K562 (cell line): Measurements from ENCODE around the gene AMBRA1. TPM values are rescaled to one million over a fixed set of nuclear protein-coding genes. Genes with fewer than 3 reads are reported as not detected.
A peak's percentile ranks its signal among the peaks of the same experiment; 100 is the strongest.

Experiments used
- ARID2 ChIP-seq: fragments of 450-650 bp; IDR thresholded peaks from 2 replicates; pipeline ENCODE4 v1.6.1; 2017; ENCODE audit warnings: antibody characterized with exemption, mild to moderate bottlenecking
- ASH1L ChIP-seq: fragments of 450-650 bp; IDR thresholded peaks from 2 replicates; pipeline ENCODE4 v1.6.1; 2018; ENCODE audit warnings: borderline replicate concordance, mild to moderate bottlenecking, low read depth; ENCODE audit not compliant: partially characterized antibody
- ATF1 ChIP-seq, 2 experiments: fragments of 450-650 bp in 1 of 2; IDR thresholded peaks; 2 replicates each; pipeline ENCODE4 v1.6.1; 2016; ENCODE audit warnings: missing compliant biosample characterization in 1 of 2, missing genetic modification characterization in 1 of 2
- CBFB ChIP-seq: sonication (generic); formaldehyde crosslinking; IDR thresholded peaks from 2 replicates; pipeline ENCODE4 v1.4.0; 2020; ENCODE audit warnings: mild to moderate bottlenecking, missing genetic modification reagents
- EHMT2 ChIP-seq: fragments of 450-650 bp; IDR thresholded peaks from 2 replicates; pipeline ENCODE4 v1.6.1; 2018; ENCODE audit warnings: antibody characterized with exemption
- ELF1 ChIP-seq: fragments of 200-800 bp; sonication (Bioruptor generic); IDR thresholded peaks from 2 replicates; pipeline ENCODE4 v1.6.1; 2016; ENCODE audit warnings: missing genetic modification characterization, missing compliant biosample characterization
- FOXP1 ChIP-seq: sonication (generic); formaldehyde crosslinking; IDR thresholded peaks from 2 replicates; pipeline ENCODE4 v1.8.0; 2022; ENCODE audit warnings: mild to moderate bottlenecking, missing genetic modification reagents
- FUS ChIP-seq: fragments of 200-400 bp; formaldehyde crosslinking; optimal IDR thresholded peaks from 2 replicates; pipeline ENCODE3; 2017; ENCODE audit warnings: low read depth, low read length
- HDGF ChIP-seq: fragments of 450-650 bp; IDR thresholded peaks from 2 replicates; pipeline ENCODE4 v1.6.1; 2016
- KAT8 ChIP-seq: fragments of 450-650 bp; IDR thresholded peaks from 2 replicates; pipeline ENCODE4 v1.6.1; 2016; ENCODE audit warnings: low read depth, mild to moderate bottlenecking
- KHSRP ChIP-seq: fragments of 450-650 bp; IDR thresholded peaks from 2 replicates; pipeline ENCODE4 v1.6.1; 2017
- MXI1 ChIP-seq: IDR thresholded peaks from 2 replicates; pipeline ENCODE4 v1.6.1; 2011; ENCODE audit warnings: low read depth, mild to moderate bottlenecking, improper control_type of control experiment, low read length
- NR2C1 ChIP-seq, 2 experiments: fragments of 450-650 bp; IDR thresholded peaks; 2 replicates each; pipeline ENCODE4 v1.6.1; 2017; ENCODE audit warnings: mild to moderate bottlenecking in 2 of 2, antibody characterized with exemption in 1 of 2, inconsistent platforms in 1 of 2, missing compliant biosample characterization in 1 of 2, missing genetic modification characterization in 1 of 2
- RAD21 ChIP-seq, 2 experiments: fragments of 250-450 bp in 1 of 2; fragments of 450-650 bp in 1 of 2; sonication (Bioruptor Pico) in 1 of 2; formaldehyde crosslinking in 1 of 2; IDR thresholded peaks in 1 of 2; conservative IDR thresholded peaks in 1 of 2; 2 replicates each; pipeline versions ENCODE4 v1.4.0 to v1.8.0; 2020 to 2022; ENCODE audit warnings: mild to moderate bottlenecking in 2 of 2, moderate library complexity in 1 of 2
- SMC3 ChIP-seq: conservative IDR thresholded peaks from 2 replicates; pipeline ENCODE4 v1.6.1; 2011; ENCODE audit warnings: low read depth, low read length, improper control_type of control experiment; ENCODE audit not compliant: insufficient read depth
- SREBF1 ChIP-seq: fragments of 150-350 bp; IDR thresholded peaks from 2 replicates; pipeline ENCODE4 v1.6.1; 2014; ENCODE audit warnings: antibody characterized with exemption, low read depth, low read length, borderline replicate concordance
- SRF ChIP-seq, 2 experiments: fragments of 250-450, 450-650 bp in 1 of 2; sonication (Bioruptor Pico) in 1 of 2; sonication (generic) in 1 of 2; formaldehyde crosslinking; IDR thresholded peaks; 2 replicates each; pipeline versions ENCODE4 v1.5.0 to v1.5.1; 2020 to 2022; ENCODE audit warnings: mild to moderate bottlenecking in 1 of 2, missing genetic modification reagents in 1 of 2
- ZBTB17 ChIP-seq: fragments of 450-650 bp; formaldehyde crosslinking; IDR thresholded peaks from 2 replicates; pipeline ENCODE4 v1.4.0; 2020; ENCODE audit warnings: mild to moderate bottlenecking
- ZNF134 ChIP-seq: fragments of 250-450 bp; sonication (Bioruptor Pico); conservative IDR thresholded peaks from 2 replicates; pipeline ENCODE4 v1.4.0; 2020
- ZNF23 ChIP-seq: fragments of 250-450 bp; sonication (Bioruptor Pico); IDR thresholded peaks from 2 replicates; pipeline ENCODE4 v1.4.0; 2020; ENCODE audit warnings: mild to moderate bottlenecking
- ZNF444 ChIP-seq: fragments of 250-450 bp; sonication (Bioruptor Pico); IDR thresholded peaks from 2 replicates; pipeline ENCODE4 v1.4.0; 2020; ENCODE audit warnings: mild to moderate bottlenecking, moderate library complexity
- ZNF561 ChIP-seq: fragments of 450-650 bp; formaldehyde crosslinking; conservative IDR thresholded peaks from 2 replicates; pipeline ENCODE4 v1.4.0; 2020; ENCODE audit warnings: mild to moderate bottlenecking, moderate library complexity
- ZNF77 ChIP-seq: fragments of 250-450 bp; sonication (Bioruptor Pico); IDR thresholded peaks from 2 replicates; pipeline ENCODE4 v1.5.0; 2020
- polyA plus RNA-seq, 8 experiments: library from polyadenylated mRNA; depleted of rRNA in 4 of 8; stranded (reverse) in 5 of 8; unstranded in 3 of 8; fragments of >200 nt; fragmentation: Nextera tagmentation in 2 of 8; fragmentation: Illumina TruSeq in 1 of 8; extraction: Ambion mirVana in 2 of 8; extraction: Trizol in 1 of 8; gene quantifications; 2 replicates each; pipeline versions ENCODE4 v1.2.1 to v1.2.3, GENCODE V29; 2011 to 2014; ENCODE audit warnings: inconsistent platforms in 1 of 8, missing spikeins in 1 of 8
- total RNA-seq, 7 experiments: library from RNA; depleted of rRNA in 6 of 7; stranded (reverse); fragments of >200 nt in 6 of 7; fragmentation: Illumina TruSeq in 2 of 7; extraction: Trizol in 2 of 7; gene quantifications; 2 replicates each; pipeline versions ENCODE4 v1.2.1 to v1.2.3, GENCODE V29; 2011 to 2021; ENCODE audit warnings: low replicate concordance in 1 of 7
- TF ChIP-seq, protein P1 (sequence below): fragments of 450-650 bp; IDR thresholded peaks from 2 replicates; pipeline ENCODE4 v1.6.1; 2017; ENCODE audit warnings: mild to moderate bottlenecking, moderate library complexity
- TF ChIP-seq, protein P2 (sequence below): fragments of 450-650 bp; formaldehyde crosslinking; IDR thresholded peaks from 2 replicates; pipeline ENCODE4 v1.4.0; 2020; ENCODE audit warnings: mild to moderate bottlenecking, moderate library complexity
- TF ChIP-seq, protein P3 (sequence below): sonication (generic); formaldehyde crosslinking; IDR thresholded peaks from 2 replicates; pipeline ENCODE4 v1.8.0; 2022; ENCODE audit warnings: mild to moderate bottlenecking, missing genetic modification reagents
- TF ChIP-seq, protein P4 (sequence below): fragments of 250-450 bp; sonication (Bioruptor Pico); IDR thresholded peaks from 2 replicates; pipeline ENCODE4 v1.5.1; 2021; ENCODE audit warnings: mild to moderate bottlenecking

AMBRA1 gene
- total and polyA plus RNA-seq, 9 of the 15 experiments (the other 6 are each of a cell fraction or from before 2014, with no cell fraction given) = 0.15 to 24.5 (median 13.0) TPM

DNA sequence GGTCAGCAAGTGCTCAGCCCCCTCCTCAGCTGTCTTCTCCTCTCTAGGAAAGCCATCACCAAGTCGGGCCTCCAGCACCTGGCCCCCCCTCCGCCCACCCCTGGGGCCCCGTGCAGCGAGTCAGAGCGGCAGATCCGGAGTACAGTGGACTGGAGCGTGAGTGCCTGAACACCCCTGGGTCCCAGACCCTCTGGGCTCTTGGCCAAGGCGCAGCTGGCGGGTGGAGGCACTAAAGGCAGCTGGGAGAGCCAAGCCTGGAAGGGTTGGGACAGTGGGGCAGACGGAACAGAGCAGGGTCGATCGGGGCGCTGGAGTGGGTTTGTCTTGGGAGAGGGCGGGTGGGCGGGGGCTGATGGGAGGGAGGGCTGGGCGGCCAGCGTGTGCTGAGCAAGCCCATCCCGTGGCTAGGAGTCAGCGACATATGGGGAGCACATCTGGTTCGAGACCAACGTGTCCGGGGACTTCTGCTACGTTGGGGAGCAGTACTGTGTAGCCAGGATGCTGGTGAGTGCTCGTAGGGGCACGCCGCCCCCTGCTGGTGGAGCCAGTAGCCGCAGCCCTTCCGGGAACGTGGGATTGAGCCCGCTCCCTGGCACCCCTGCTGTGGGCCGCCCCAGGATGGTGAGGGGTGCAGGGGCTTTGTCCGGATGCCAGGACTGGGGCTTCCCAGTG is 226.4 kb downstream of the AMBRA1 start (continued):
- no peak for TF ChIP-seq ARID2
- TF ChIP-seq ASH1L = no peak
- no peak for TF ChIP-seq ZNF134
- TF ChIP-seq, protein P1, sequence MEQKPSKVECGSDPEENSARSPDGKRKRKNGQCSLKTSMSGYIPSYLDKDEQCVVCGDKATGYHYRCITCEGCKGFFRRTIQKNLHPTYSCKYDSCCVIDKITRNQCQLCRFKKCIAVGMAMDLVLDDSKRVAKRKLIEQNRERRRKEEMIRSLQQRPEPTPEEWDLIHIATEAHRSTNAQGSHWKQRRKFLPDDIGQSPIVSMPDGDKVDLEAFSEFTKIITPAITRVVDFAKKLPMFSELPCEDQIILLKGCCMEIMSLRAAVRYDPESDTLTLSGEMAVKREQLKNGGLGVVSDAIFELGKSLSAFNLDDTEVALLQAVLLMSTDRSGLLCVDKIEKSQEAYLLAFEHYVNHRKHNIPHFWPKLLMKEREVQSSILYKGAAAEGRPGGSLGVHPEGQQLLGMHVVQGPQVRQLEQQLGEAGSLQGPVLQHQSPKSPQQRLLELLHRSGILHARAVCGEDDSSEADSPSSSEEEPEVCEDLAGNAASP = no peak
- TF ChIP-seq SMC3 = peak; percentile 49
- no peak for TF ChIP-seq EHMT2
- no peak for TF ChIP-seq ZNF561 (CRISPR knock-in tag)
- TF ChIP-seq, protein P2, sequence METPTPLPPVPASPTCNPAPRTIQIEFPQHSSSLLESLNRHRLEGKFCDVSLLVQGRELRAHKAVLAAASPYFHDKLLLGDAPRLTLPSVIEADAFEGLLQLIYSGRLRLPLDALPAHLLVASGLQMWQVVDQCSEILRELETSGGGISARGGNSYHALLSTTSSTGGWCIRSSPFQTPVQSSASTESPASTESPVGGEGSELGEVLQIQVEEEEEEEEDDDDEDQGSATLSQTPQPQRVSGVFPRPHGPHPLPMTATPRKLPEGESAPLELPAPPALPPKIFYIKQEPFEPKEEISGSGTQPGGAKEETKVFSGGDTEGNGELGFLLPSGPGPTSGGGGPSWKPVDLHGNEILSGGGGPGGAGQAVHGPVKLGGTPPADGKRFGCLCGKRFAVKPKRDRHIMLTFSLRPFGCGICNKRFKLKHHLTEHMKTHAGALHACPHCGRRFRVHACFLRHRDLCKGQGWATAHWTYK (CRISPR knock-in tag) = no peak
- TF ChIP-seq ZNF23 (CRISPR knock-in tag) = no peak
- no peak for TF ChIP-seq FOXP1 (CRISPR knock-in tag)
- no peak for TF ChIP-seq SRF (CRISPR knock-in tag; IDR thresholded peaks at IDR 0.05)
- TF ChIP-seq NR2C1 (IDR thresholded peaks at IDR 0.05) = no peak
- TF ChIP-seq NR2C1 (tag; IDR thresholded peaks at IDR 0.05) = no peak
- no peak for TF ChIP-seq KAT8
- TF ChIP-seq ZBTB17 (CRISPR knock-in tag) = no peak
- TF ChIP-seq RAD21 (CRISPR knock-in tag; conservative IDR thresholded peaks at IDR 0.05 in 1 of 2, IDR thresholded peaks at IDR 0.05 in 1 of 2) = peak; percentile 78 to 88
- TF ChIP-seq ATF1 (CRISPR knock-in tag; IDR thresholded peaks at IDR 0.05) = no peak
- TF ChIP-seq ATF1 (tag; IDR thresholded peaks at IDR 0.05) = no peak
- TF ChIP-seq ZNF77 (CRISPR knock-in tag) = no peak
- no peak for TF ChIP-seq CBFB (CRISPR knock-in tag)
- peak; percentile 52; the same call in 1 of the 2 replicates for TF ChIP-seq ELF1
- TF ChIP-seq, protein P3, sequence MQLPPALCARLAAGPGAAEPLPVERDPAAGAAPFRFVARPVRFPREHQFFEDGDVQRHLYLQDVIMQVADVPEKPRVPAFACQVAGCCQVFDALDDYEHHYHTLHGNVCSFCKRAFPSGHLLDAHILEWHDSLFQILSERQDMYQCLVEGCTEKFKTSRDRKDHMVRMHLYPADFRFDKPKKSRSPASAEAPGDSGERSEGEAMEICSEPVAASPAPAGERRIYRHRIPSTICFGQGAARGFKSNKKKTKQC (CRISPR knock-in tag) = no peak
- TF ChIP-seq, protein P4, sequence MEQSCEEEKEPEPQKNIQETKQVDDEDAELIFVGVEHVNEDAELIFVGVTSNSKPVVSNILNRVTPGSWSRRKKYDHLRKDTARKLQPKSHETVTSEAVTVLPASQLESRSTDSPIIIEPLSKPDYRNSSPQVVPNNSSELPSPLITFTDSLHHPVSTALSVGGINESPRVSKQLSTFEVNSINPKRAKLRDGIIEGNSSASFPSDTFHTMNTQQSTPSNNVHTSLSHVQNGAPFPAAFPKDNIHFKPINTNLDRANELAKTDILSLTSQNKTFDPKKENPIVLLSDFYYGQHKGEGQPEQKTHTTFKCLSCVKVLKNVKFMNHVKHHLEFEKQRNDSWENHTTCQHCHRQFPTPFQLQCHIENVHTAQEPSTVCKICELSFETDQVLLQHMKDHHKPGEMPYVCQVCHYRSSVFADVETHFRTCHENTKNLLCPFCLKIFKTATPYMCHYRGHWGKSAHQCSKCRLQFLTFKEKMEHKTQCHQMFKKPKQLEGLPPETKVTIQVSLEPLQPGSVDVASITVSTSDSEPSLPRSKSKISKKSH = no peak
- TF ChIP-seq ZNF444 (CRISPR knock-in tag) = no peak
- no peak for TF ChIP-seq KHSRP
- TF ChIP-seq HDGF = no peak
- no peak for TF ChIP-seq MXI1
- TF ChIP-seq SREBF1 = no peak
- no peak for TF ChIP-seq FUS
